HG02610 (cell line): ENCODE data around the gene REM2.

Source experiments
- ATAC-seq: cut with Tn5 transposase; IDR thresholded peaks from one replicate; pipeline ENCODE4 v1.9.1; 2021; ENCODE audit warnings: mild to moderate bottlenecking, moderate library complexity; ENCODE audit not compliant: unreplicated experiment

REM2 gene

DNA sequence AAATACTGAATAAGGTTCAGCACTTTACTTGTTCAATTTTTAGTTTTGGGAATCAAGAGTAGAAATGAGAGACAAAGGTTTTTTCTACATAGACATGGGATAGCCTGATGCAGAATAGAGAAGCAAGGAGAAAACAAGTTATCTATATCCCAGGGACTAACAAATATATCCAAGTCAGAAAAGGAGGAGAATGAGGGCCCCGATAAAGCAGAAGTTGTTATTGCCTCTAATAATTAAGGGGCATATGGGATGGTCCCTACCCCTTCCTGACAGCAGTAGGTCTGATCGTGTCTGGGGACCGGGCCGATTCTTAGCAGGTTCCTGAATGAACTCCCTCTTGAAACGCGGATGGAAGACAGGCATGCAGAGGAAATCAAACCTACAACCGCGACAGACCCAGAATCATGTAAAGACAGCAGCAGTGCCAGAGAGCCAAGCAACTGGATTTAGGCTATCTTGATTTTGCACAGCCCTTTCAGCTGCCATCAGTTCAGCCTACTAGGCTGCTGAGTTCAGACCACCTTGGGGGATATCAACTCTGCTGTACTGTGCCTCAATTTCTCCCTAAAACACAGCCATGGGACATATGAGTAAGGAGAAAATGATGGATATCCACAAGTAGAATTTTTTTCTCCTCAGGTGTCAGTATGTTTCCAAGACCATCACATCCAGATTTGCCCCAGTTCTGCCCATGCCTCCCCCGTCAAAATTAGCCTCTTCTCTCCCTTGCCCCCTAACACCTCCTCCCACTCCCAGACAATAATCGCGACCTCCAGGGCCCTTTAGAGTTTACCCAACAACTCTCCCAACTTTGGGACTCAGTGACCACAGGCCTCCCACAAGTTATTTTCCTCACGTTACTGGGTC is 45.4 kb downstream of the REM2 start:
- ATAC-seq, result no peak

DNA sequence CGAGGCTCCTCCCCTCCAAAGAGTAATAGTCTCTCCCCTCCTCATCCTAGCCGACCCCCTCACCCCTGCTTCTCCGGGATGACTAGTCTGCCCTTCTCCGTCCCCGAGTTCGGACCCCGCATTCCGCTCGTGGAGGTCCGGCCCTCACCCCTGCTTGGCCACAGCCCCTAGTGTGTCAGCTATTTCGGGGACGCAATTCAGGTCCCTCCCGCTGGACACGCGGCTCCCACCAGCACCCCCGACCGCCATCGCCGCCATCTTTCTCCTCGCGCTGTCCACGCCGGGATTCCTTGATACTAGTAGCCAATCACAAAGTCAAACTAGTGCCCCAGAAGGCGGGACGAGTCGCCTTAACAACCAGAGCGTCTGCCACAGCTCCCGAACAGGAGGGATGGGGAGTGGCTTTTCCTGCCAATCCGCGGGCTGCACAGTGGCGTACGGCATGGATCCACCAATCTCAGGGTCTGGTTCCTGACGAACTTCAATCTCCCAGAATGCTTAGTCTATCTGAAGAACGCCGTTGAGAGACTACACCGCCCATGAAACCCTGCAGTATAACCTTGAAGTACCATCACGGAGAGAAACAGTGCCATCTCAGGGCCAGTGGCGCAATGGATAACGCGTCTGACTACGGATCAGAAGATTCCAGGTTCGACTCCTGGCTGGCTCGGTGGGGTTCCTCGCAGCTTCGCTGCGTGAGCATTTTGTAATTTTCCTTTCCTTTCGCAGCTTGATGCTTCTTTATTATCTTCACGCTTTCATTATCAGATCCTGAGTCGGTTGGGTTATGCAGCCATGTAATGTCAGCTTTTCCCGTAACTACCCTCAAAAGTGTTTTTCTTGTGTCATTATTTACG is 46.3 kb downstream of the REM2 start, which contains the start of gene PRMT5:
Gene PRMT5, minus strand, starts transcription at position 273 of the 857 bp plus-strand sequence. Its CDS starts 15 bp downstream, at position 258.
- ATAC-seq, result peak; percentile 92

DNA sequence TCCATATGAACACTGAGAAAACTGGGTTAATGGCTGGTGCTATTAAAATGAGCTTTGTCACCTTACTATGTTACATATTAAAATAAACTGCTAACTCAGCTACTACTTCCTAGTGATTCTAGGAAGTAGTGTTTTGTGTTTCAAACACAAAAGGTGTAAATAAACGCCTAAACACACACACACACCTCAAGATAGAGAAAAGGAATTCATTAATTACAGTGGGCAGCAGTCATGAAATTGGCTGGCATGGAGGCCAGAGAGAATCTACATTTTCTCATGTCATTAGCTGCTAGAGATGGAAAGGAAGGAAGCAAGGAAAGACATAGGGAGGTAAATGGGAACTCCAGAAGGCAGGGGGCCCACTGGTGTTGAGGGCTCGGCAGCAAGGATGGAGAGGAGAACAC is 46.9 kb downstream of the REM2 start:
- no peak for ATAC-seq

GRCh38 chr14:22932146-22932545 is 49.1 kb downstream of the REM2 start:
- ATAC-seq, result no peak

- no peak for ATAC-seq
These were observed 52.1 kb downstream of the REM2 start for GRCh38 chr14:22935156-22935555.
